Measurements from ENCODE around the gene TRMT10A.

Gene TRMT10A, protein sequence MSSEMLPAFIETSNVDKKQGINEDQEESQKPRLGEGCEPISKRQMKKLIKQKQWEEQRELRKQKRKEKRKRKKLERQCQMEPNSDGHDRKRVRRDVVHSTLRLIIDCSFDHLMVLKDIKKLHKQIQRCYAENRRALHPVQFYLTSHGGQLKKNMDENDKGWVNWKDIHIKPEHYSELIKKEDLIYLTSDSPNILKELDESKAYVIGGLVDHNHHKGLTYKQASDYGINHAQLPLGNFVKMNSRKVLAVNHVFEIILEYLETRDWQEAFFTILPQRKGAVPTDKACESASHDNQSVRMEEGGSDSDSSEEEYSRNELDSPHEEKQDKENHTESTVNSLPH
- long read RNA-seq, transcript TRMT10A-202 (8 exons, 1,638 nt), result major isoform, 15 of 49 reads
- long read RNA-seq, transcript TRMT10A-203 (8 exons, 3,516 nt), result minor isoform, 7 of 49 reads
- long read RNA-seq, partial matches to known transcripts, result 11 of 49 reads
- long read RNA-seq, other reads (novel, unspliced or antisense), result 16 of 49 reads

DNA sequence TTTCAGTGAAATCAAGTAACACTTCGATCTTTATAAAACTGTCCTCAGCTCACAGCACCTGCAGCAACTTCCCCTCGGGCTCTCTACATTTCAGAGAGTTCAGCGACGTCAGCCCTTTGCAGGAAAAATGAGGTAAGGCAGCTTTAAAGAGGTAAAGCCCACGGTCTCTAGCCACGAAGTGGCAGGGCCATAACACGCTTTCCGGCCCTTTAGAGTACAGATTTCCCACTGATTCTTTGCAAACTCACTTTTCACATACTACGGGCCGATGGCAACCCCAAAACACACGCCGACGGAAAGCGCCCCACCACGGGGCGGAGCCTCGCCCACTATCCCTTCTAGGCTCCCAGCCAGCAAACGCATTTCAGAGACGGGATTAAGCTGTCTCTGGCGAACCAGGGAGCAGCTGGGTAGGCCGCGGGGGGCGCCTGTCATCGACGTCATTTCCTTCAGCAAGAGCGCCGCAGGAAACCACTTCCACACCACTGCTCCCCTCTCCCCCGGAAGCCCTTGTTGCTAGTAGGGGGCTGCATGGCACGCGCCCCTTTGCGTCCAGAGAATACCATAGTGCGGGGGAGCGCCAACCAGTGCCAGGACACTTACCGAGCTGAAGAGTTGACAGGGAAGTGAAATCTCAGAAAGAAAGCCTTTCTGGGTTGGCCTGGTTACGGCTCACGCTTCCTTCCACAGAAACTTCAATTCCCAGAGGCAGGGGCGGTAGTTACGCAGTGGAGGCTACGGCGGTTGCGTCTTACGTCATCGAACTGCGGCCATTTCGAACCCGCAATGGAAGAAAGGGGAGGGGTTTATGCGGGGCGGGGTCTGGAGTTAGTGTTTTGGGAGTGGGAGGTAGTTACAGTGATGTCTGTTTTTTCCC is at the start of gene TRMT10A:
TRMT10A (minus strand) TSS at position 730 of the 877 bp plus-strand sequence. CDS start 4,701 bp downstream, outside the sequence.
- peak; percentile 83 to 97 for DNase-seq (ENCODE audit: low read depth in 1 of 2, low spot score in 1 of 2)
- H3K4me3 ChIP-seq (replicated peaks; ENCODE audit: insufficient read depth, low read length), result peak within 1 kb of the TSS; percentile 53
- H3K27me3 ChIP-seq (ENCODE audit: insufficient read depth, poor library complexity, severe bottlenecking), result no peaks in the 10 kb centered on the region
- peak within 1 kb of the TSS; percentile 95 for H3K27ac ChIP-seq (replicated peaks)
- TF ChIP-seq, protein P1, sequence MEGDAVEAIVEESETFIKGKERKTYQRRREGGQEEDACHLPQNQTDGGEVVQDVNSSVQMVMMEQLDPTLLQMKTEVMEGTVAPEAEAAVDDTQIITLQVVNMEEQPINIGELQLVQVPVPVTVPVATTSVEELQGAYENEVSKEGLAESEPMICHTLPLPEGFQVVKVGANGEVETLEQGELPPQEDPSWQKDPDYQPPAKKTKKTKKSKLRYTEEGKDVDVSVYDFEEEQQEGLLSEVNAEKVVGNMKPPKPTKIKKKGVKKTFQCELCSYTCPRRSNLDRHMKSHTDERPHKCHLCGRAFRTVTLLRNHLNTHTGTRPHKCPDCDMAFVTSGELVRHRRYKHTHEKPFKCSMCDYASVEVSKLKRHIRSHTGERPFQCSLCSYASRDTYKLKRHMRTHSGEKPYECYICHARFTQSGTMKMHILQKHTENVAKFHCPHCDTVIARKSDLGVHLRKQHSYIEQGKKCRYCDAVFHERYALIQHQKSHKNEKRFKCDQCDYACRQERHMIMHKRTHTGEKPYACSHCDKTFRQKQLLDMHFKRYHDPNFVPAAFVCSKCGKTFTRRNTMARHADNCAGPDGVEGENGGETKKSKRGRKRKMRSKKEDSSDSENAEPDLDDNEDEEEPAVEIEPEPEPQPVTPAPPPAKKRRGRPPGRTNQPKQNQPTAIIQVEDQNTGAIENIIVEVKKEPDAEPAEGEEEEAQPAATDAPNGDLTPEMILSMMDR (IDR thresholded peaks at IDR 0.05; ENCODE audit: insufficient read depth, low read length), result no peak
- TF ChIP-seq POLR2AphosphoS5 (IDR thresholded peaks at IDR 0.05; ENCODE audit: low read depth), result peak; percentile 91
- peak; percentile 90 for TF ChIP-seq GABPA (IDR thresholded peaks at IDR 0.05; ENCODE audit: low read depth)
- TF ChIP-seq SPI1 (IDR thresholded peaks at IDR 0.05; ENCODE audit: borderline replicate concordance, low read depth), result peak; percentile 47; the same call in 1 of the 2 replicates
- TF ChIP-seq, protein P2, sequence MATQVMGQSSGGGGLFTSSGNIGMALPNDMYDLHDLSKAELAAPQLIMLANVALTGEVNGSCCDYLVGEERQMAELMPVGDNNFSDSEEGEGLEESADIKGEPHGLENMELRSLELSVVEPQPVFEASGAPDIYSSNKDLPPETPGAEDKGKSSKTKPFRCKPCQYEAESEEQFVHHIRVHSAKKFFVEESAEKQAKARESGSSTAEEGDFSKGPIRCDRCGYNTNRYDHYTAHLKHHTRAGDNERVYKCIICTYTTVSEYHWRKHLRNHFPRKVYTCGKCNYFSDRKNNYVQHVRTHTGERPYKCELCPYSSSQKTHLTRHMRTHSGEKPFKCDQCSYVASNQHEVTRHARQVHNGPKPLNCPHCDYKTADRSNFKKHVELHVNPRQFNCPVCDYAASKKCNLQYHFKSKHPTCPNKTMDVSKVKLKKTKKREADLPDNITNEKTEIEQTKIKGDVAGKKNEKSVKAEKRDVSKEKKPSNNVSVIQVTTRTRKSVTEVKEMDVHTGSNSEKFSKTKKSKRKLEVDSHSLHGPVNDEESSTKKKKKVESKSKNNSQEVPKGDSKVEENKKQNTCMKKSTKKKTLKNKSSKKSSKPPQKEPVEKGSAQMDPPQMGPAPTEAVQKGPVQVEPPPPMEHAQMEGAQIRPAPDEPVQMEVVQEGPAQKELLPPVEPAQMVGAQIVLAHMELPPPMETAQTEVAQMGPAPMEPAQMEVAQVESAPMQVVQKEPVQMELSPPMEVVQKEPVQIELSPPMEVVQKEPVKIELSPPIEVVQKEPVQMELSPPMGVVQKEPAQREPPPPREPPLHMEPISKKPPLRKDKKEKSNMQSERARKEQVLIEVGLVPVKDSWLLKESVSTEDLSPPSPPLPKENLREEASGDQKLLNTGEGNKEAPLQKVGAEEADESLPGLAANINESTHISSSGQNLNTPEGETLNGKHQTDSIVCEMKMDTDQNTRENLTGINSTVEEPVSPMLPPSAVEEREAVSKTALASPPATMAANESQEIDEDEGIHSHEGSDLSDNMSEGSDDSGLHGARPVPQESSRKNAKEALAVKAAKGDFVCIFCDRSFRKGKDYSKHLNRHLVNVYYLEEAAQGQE (IDR thresholded peaks at IDR 0.05; ENCODE audit: insufficient replicate concordance, low read depth), result peak; percentile 67

DNA sequence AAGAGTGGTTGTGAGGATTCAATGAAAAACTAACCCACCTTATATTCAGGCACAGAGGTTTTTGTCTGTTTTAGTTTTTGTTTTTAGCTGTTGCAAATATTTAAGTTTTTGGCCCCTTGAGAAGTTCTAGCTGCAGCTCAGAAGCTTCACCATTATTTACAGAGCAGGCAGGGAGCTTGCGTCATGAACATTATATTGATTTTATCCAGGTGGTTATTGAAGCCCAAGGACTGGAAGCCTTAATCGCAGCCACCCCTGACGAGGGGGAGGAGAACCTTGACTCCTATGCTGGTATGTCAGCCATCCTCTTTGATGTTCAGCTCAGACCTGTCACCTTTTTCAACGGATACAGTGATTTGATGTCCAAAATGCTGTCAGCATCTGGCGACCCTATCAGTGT is 48.9 kb upstream of the TRMT10A start:
- Histone ChIP-seq H3K27me3 (ENCODE audit: insufficient read depth, poor library complexity, severe bottlenecking) (no peaks in the 10 kb centered on the region), H3K4me3 (replicated peaks; ENCODE audit: insufficient read depth, low read length) (no peak overlapping the region), H3K27ac (replicated peaks) (no peak overlapping the region)
- no peak for TF ChIP-seq SPI1 (IDR thresholded peaks at IDR 0.05; ENCODE audit: borderline replicate concordance, low read depth)
- TF ChIP-seq, protein P2 (IDR thresholded peaks at IDR 0.05; ENCODE audit: insufficient replicate concordance, low read depth), result no peak
- no peak for DNase-seq (ENCODE audit: low read depth in 1 of 2, low spot score in 1 of 2)

DNA sequence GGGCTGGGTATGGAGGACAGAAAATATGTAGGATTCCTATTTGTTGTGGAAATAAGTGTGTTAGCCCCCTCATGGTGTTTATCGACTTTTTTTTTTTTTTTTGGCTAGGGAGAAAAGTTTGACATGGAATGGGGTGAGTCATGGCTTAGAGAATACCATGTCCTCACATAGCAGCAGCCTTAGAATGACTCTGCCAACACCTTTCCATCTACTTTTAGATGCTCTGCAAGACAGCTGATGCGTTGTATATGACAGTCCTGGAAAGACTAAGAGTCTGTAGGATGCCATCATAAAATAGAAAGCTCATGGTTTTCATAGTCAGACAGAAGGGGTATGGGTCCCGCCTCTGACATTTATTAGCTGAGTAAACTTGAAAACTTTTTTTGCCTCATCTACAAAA is 48.4 kb upstream of the TRMT10A start:
- no peak for DNase-seq (ENCODE audit: low read depth in 1 of 2, low spot score in 1 of 2)
- TF ChIP-seq, protein P1 (IDR thresholded peaks at IDR 0.05; ENCODE audit: insufficient read depth, low read length), result no peak
- no peaks in the 10 kb centered on the region for H3K27me3 ChIP-seq (ENCODE audit: insufficient read depth, poor library complexity, severe bottlenecking)
- H3K27ac ChIP-seq (replicated peaks), result no peak overlapping the region
- no peak overlapping the region for H3K4me3 ChIP-seq (replicated peaks; ENCODE audit: insufficient read depth, low read length)

DNA sequence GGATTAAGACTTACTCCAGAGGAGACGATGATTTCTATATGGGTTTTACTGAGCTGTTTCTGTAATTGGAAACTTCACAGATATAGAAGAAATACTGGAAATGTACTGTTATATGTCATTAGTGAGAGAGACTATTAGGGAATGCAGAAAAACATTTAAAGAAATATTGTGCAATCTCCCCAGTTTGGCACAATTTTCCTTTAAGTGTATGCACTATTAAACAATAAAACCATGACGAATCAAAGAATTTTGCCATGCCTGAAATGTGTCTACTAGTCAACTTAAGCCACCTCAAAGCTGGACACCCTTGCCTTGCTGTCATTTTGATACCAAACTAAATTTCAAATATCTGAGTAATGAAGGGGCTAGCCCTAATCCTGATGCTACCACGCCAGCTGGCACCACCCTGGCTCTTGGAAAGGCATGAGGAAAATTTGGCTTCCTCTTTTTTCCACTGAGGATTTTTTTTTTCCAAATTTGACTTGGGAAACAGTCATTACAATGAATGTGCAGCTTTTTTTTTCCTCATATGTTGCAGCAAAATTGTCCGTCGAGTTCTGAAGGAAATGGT is 46.9 kb upstream of the TRMT10A start:
- Histone ChIP-seq H3K27ac (replicated peaks) (no peak overlapping the region), H3K4me3 (replicated peaks; ENCODE audit: insufficient read depth, low read length) (no peak overlapping the region), H3K27me3 (ENCODE audit: insufficient read depth, poor library complexity, severe bottlenecking) (no peaks in the 10 kb centered on the region)
- TF ChIP-seq, protein P1 (IDR thresholded peaks at IDR 0.05; ENCODE audit: insufficient read depth, low read length), result no peak
- TF ChIP-seq SPI1 (IDR thresholded peaks at IDR 0.05; ENCODE audit: borderline replicate concordance, low read depth) (no peak), GABPA (IDR thresholded peaks at IDR 0.05; ENCODE audit: low read depth) (no peak), POLR2AphosphoS5 (IDR thresholded peaks at IDR 0.05; ENCODE audit: low read depth) (no peak)
- TF ChIP-seq, protein P2 (IDR thresholded peaks at IDR 0.05; ENCODE audit: insufficient replicate concordance, low read depth), result no peak
- no peak for DNase-seq (ENCODE audit: low read depth in 1 of 2, low spot score in 1 of 2)

All from HL-60 (cell line).